K562 (cell line): ENCODE results near the gene ZMYND19. TPM values are rescaled to one million over a fixed set of nuclear protein-coding genes. Genes with fewer than 3 reads are reported as not detected.

Experiments used
- BRCA1 ChIP-seq, 2 experiments: fragments of 450-650 bp in 1 of 2; sonication (generic) in 1 of 2; formaldehyde crosslinking in 1 of 2; IDR thresholded peaks; 2 replicates each; pipeline versions ENCODE4 v1.5.0 to v1.6.1; 2017 to 2020; ENCODE audit warnings: mild to moderate bottlenecking in 1 of 2, missing genetic modification reagents in 1 of 2
- CBFB ChIP-seq: sonication (generic); formaldehyde crosslinking; IDR thresholded peaks from 2 replicates; pipeline ENCODE4 v1.4.0; 2020; ENCODE audit warnings: mild to moderate bottlenecking, missing genetic modification reagents
- CREBBP ChIP-seq: IDR thresholded peaks from one replicate; pipeline ENCODE4 v1.6.1; 2012; ENCODE audit warnings: low read depth, mild to moderate bottlenecking, control low read depth, inconsistent platforms, low read length
- MCM2 ChIP-seq: fragments of 450-650 bp; IDR thresholded peaks from 2 replicates; pipeline ENCODE4 v1.6.1; 2017; ENCODE audit warnings: low read depth, mild to moderate bottlenecking
- NBN ChIP-seq: fragments of 450-650 bp; IDR thresholded peaks from 2 replicates; pipeline ENCODE4 v1.6.1; 2016; ENCODE audit warnings: low read depth, mild to moderate bottlenecking
- NELFE ChIP-seq: IDR thresholded peaks from 2 replicates; pipeline ENCODE4 v1.6.1; 2011; ENCODE audit warnings: mild to moderate bottlenecking; ENCODE audit not compliant: insufficient read depth, insufficient read length
- POLR2B ChIP-seq: fragments of 450-650 bp; IDR thresholded peaks from 2 replicates; pipeline ENCODE4 v1.6.1; 2018; ENCODE audit warnings: low read depth; ENCODE audit not compliant: partially characterized antibody
- PYGO2 ChIP-seq: fragments of 450-650 bp; IDR thresholded peaks from 2 replicates; pipeline ENCODE4 v1.6.1; 2016; ENCODE audit warnings: mild to moderate bottlenecking, missing genetic modification characterization, moderate library complexity, missing compliant biosample characterization
- RAD51 ChIP-seq: fragments of 450-650 bp; IDR thresholded peaks from 2 replicates; pipeline ENCODE4 v1.7.1; 2016; ENCODE audit warnings: low read depth, mild to moderate bottlenecking, borderline replicate concordance
- RBM17 ChIP-seq: fragments of 200-400 bp; formaldehyde crosslinking; IDR thresholded peaks from 2 replicates; pipeline ENCODE4 v1.6.1; 2017; ENCODE audit warnings: low read depth, mild to moderate bottlenecking, low read length, borderline replicate concordance
- RBM39 ChIP-seq: fragments of 200-400 bp; formaldehyde crosslinking; optimal IDR thresholded peaks from 2 replicates; pipeline ENCODE3; 2018; ENCODE audit warnings: low read depth, low read length
- RREB1 ChIP-seq: fragments of 250-450 bp; sonication (Bioruptor Pico); IDR thresholded peaks from 2 replicates; pipeline ENCODE4 v1.4.0; 2020
- SMARCA5 ChIP-seq: fragments of 450-650 bp; IDR thresholded peaks from 2 replicates; pipeline ENCODE4 v1.6.1; 2016
- THAP7 ChIP-seq: fragments of 250-450 bp; sonication (Bioruptor Pico); IDR thresholded peaks from 2 replicates; pipeline ENCODE4 v1.5.0; 2021
- TSC22D4 ChIP-seq: fragments of 450-650 bp; IDR thresholded peaks from 2 replicates; pipeline ENCODE4 v1.6.1; 2016; ENCODE audit warnings: missing genetic modification characterization, missing biosample characterization, control low read depth
- ZFP1 ChIP-seq: fragments of 450-650 bp; formaldehyde crosslinking; IDR thresholded peaks from 2 replicates; pipeline ENCODE4 v1.4.0; 2020; ENCODE audit warnings: mild to moderate bottlenecking, mixed read lengths
- ZFX ChIP-seq: sonication (generic); formaldehyde crosslinking; IDR thresholded peaks from 2 replicates; pipeline ENCODE4 v1.8.0; 2022; ENCODE audit warnings: mild to moderate bottlenecking, missing genetic modification reagents, moderate library complexity
- ZNF121 ChIP-seq: sonication (generic); formaldehyde crosslinking; conservative IDR thresholded peaks from 2 replicates; pipeline ENCODE4 v1.8.0; 2022; ENCODE audit warnings: missing genetic modification reagents
- ZNF133 ChIP-seq: fragments of 250-450 bp; sonication (Bioruptor Pico); IDR thresholded peaks from 2 replicates; pipeline ENCODE4 v1.4.0; 2020; ENCODE audit warnings: mild to moderate bottlenecking
- ZNF140 ChIP-seq: fragments of 250-450 bp; sonication (Bioruptor Pico); IDR thresholded peaks from 2 replicates; pipeline ENCODE4 v1.8.0; 2021; ENCODE audit warnings: moderate library complexity, mild to moderate bottlenecking, inconsistent platforms
- ZNF347 ChIP-seq: fragments of 450-650 bp; formaldehyde crosslinking; IDR thresholded peaks from 2 replicates; pipeline ENCODE4 v1.4.0; 2020; ENCODE audit warnings: low read depth, mild to moderate bottlenecking, moderate library complexity
- polyA plus RNA-seq, 8 experiments: library from polyadenylated mRNA; depleted of rRNA in 4 of 8; stranded (reverse) in 5 of 8; unstranded in 3 of 8; fragments of >200 nt; fragmentation: Nextera tagmentation in 2 of 8; fragmentation: Illumina TruSeq in 1 of 8; extraction: Ambion mirVana in 2 of 8; extraction: Trizol in 1 of 8; gene quantifications; 2 replicates each; pipeline versions ENCODE4 v1.2.1 to v1.2.3, GENCODE V29; 2011 to 2014; ENCODE audit warnings: inconsistent platforms in 1 of 8, missing spikeins in 1 of 8
- total RNA-seq, 7 experiments: library from RNA; depleted of rRNA in 6 of 7; stranded (reverse); fragments of >200 nt in 6 of 7; fragmentation: Illumina TruSeq in 2 of 7; extraction: Trizol in 2 of 7; gene quantifications; 2 replicates each; pipeline versions ENCODE4 v1.2.1 to v1.2.3, GENCODE V29; 2011 to 2021; ENCODE audit warnings: low replicate concordance in 1 of 7
- TF ChIP-seq, protein P1 (sequence below): fragments of 450-650 bp; formaldehyde crosslinking; IDR thresholded peaks from 2 replicates; pipeline ENCODE4 v1.4.0; 2022; ENCODE audit warnings: missing genetic modification characterization

Gene ZMYND19
- total and polyA plus RNA-seq, 9 of the 15 experiments (the other 6 are each of a cell fraction or from before 2014, with no cell fraction given), result 1.0 to 86.7 (median 44.0) TPM

DNA sequence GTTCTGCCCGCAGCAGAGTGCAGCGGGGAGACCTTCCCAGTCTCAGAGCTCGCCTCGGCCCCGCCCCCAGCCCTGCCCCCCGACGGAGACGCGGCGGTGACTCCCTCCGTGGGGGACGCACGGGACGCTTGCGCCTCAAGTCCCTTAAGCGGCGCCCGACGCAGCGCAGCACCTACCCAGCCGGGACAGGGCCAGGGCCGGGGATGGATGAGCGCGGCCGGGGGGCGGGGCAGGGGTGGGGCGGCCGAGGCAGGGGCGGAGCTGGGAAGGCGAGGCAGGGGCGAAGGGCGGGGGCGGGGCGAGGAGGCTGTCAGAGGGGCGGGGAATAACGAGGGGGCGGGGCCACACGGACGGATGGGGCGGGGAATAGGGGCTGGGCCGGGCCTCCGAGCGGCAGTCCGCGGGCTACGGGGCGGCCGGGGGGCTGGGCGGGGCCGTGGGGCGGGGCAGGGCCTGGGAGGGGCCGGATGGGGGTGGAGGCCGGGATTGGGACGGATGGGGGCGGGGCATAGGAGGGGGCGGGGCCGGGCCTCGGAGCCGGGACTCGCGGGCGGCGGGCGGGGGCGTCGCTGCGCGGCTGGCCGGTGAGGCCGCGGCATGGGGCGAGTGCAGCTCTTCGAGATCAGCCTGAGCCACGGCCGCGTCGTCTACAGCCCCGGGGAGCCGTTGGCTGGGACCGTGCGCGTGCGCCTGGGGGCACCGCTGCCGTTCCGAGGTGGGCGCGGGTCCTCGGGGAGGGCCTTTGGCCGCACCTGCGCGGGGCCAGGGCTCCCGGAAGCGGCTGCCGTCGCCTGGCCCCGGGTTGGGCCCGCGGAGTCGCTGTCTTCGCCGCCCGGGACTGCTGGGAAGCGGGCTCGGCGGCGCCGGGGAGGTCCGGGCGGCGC lies 15.1 kb upstream of the ZMYND19 start, which contains the start of gene ARRDC1 (continued):
- TF ChIP-seq RBM17 (no peak), THAP7 (CRISPR knock-in tag) (no peak), TSC22D4 (tag) (no peak), SMARCA5 (no peak), ZFP1 (CRISPR knock-in tag) (no peak), MCM2 (no peak), ZNF121 (CRISPR knock-in tag) (no peak), BRCA1 (IDR thresholded peaks at IDR 0.05) (no peak), BRCA1 (CRISPR knock-in tag; IDR thresholded peaks at IDR 0.05) (no peak), NBN (no peak), POLR2B (no peak), CREBBP (no peak), RAD51 (no peak), RREB1 (CRISPR knock-in tag) (no peak), ZNF140 (CRISPR knock-in tag) (no peak), RBM39 (no peak), CBFB (CRISPR knock-in tag) (no peak), PYGO2 (tag) (no peak), ZFX (CRISPR knock-in tag) (peak; percentile 72), NELFE (no peak), ZNF133 (CRISPR knock-in tag) (no peak), ZNF347 (CRISPR knock-in tag) (no peak)
- TF ChIP-seq, protein P1, sequence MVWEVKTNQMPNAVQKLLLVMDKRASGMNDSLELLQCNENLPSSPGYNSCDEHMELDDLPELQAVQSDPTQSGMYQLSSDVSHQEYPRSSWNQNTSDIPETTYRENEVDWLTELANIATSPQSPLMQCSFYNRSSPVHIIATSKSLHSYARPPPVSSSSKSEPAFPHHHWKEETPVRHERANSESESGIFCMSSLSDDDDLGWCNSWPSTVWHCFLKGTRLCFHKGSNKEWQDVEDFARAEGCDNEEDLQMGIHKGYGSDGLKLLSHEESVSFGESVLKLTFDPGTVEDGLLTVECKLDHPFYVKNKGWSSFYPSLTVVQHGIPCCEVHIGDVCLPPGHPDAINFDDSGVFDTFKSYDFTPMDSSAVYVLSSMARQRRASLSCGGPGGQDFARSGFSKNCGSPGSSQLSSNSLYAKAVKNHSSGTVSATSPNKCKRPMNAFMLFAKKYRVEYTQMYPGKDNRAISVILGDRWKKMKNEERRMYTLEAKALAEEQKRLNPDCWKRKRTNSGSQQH (CRISPR knock-in tag), result no peak
